ENCODE data around the gene NEURL3. TPM values are rescaled to one million over a fixed set of nuclear protein-coding genes. Genes with fewer than 3 reads are reported as not detected.

The NEURL3 gene
- polyA plus RNA-seq, 3 donors, result not detected

DNA sequence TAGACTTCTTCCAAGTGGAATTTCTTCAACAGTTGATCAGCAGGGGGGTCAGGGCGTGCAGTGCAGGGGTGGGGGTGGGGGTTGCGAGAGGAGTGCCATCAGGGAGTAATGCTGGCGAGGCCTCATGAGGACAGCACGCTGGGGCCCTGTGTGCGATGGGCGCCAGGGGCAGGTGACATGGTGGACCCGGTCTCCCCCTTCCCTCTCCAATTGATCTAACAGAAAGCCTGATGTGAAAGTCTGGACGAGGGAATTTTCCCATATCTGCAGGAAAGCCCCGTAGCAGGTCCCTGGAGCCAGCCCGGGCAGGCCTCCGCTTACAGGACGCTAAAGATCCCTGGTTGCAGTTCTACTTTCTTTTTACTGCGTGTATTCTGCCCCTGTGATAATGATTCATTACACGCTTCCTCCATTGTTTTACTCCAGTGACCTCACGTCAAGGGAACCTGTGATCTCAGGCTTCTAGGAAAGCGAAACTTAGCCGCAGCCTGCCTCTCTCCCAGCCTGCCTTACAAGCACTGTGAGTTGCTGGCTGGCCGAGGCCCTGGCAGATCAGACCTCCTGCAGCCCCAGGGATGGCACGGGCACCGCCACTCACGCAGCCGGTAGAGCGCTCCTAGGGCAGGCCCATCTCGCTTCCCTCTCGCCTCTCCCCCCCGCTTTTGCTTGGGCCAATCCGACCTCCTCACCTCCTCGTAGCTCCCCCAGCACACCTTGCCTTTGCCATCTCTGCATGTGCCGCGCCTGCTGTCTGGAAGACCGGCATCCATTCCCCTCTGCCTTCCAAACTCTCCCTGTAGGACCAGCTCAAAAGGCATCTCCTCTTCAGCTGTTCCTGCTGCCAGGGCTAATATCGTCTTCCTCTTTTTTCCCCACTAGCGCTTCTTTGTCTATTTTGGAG is 19.2 kb downstream of the NEURL3 start:
- Histone ChIP-seq H3K36me3 (replicated peaks in 1 of 2; ENCODE audit: control insufficient read depth in 1 of 2, insufficient read depth in 2 of 2, low read length in 2 of 2) (no peaks in the 10 kb centered on the region), H3K9ac (ENCODE audit: insufficient read depth, low read length, poor library complexity, severe bottlenecking) (peak overlapping the region; percentile 91), H3K27me3 (ENCODE audit: control insufficient read depth in 2 of 2, insufficient read depth in 2 of 2, low read length in 2 of 2) (no peaks in the 10 kb centered on the region), H3K4me3 (replicated peaks in 1 of 3; ENCODE audit: low read depth in 2 of 3, low read length in 3 of 3) (peak overlapping the region; percentile 45 to 87 (median 56)), H3K27ac (ENCODE audit: low read depth in 1 of 2, low read length in 2 of 2) (peak overlapping the region; percentile 89 to 99), H4K20me1 (ENCODE audit: insufficient read depth, low read length) (no peaks in the 10 kb centered on the region), H3K4me1 (ENCODE audit: control insufficient read depth in 1 of 2, insufficient read depth in 2 of 2, low read length in 2 of 2) (peaks cover 23 to 38% of the 10 kb centered on the region in 2 donors), H3K4me2 (replicated peaks; ENCODE audit: extremely low read depth, low read length, poor library complexity, severe bottlenecking) (peak overlapping the region; percentile 83), H3K9me3 (replicated peaks in 1 of 2; ENCODE audit: control insufficient read depth in 1 of 2, insufficient read depth in 1 of 2, low read length in 2 of 2) (no peaks in the 10 kb centered on the region), H3K79me2 (ENCODE audit: insufficient read depth, low read length) (no peaks in the 10 kb centered on the region), H2AFZ (ENCODE audit: insufficient read depth, low read depth, low read length, poor library complexity, severe bottlenecking) (peak overlapping the region; percentile 91)
- peaks cover 0 to 2% (median 1%) of the 10 kb centered on the region in 3 donors for H3K27me3 Mint-ChIP-seq (ENCODE audit: low read depth in 3 of 3)
- peaks cover 44% of the 10 kb centered on the region for H3K4me1 Mint-ChIP-seq
- H3K27ac Mint-ChIP-seq, result peak overlapping the region; percentile 97 to 100 (median 100)
- intact Hi-C loops (cut with micrococcal nuclease), result loop anchor here in 1 of 2 donors (2.0 kb wide), 1 partner anchor 41 kb away; no protein-coding TSS in a partner anchor
- TF ChIP-seq, protein P1, sequence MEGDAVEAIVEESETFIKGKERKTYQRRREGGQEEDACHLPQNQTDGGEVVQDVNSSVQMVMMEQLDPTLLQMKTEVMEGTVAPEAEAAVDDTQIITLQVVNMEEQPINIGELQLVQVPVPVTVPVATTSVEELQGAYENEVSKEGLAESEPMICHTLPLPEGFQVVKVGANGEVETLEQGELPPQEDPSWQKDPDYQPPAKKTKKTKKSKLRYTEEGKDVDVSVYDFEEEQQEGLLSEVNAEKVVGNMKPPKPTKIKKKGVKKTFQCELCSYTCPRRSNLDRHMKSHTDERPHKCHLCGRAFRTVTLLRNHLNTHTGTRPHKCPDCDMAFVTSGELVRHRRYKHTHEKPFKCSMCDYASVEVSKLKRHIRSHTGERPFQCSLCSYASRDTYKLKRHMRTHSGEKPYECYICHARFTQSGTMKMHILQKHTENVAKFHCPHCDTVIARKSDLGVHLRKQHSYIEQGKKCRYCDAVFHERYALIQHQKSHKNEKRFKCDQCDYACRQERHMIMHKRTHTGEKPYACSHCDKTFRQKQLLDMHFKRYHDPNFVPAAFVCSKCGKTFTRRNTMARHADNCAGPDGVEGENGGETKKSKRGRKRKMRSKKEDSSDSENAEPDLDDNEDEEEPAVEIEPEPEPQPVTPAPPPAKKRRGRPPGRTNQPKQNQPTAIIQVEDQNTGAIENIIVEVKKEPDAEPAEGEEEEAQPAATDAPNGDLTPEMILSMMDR (IDR thresholded peaks at IDR 0.05), result no peak
- H3K9me3 Mint-ChIP-seq, result peaks cover 0 to 6% (median 0%) of the 10 kb centered on the region in 7 donors
- 17% methylated on average over 27 of the region's 33 CpGs for WGBS (ENCODE audit: insufficient coverage)
- peak; percentile 92 to 96 (median 92) for DNase-seq
- peak overlapping the region; percentile 95 to 100 for H3K4me3 Mint-ChIP-seq
- H3K36me3 Mint-ChIP-seq, result peaks cover 0 to 6% of the 10 kb centered on the region in 2 donors

DNA sequence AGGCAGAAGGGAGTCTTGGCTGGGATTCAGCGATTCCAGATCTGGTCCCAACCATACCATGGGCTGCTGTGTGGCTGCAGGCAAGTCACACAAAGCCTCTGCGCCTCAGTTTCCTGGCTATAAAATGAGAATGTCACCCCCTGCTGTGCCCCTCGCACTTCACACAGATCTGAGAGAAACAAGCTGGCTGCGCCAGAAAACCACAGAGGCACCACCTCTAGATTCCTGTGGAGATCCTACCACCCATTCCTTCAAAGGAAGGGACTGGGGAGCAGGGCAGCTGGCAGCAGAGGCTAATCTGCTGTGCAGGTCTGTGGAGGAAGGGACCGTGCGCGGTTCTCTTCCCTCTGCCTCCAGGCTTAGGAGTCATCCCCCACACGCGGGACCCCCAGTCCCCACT is 19.8 kb downstream of the NEURL3 start:
- Mint-ChIP-seq H3K36me3 (peaks cover 0 to 6% of the 10 kb centered on the region in 2 donors), H3K4me3 (peak overlapping the region; percentile 95 to 100), H3K9me3 (peaks cover 0 to 6% (median 0%) of the 10 kb centered on the region in 7 donors), H3K27ac (peak overlapping the region; percentile 97 to 100 (median 100)), H3K4me1 (peaks cover 43% of the 10 kb centered on the region), H3K27me3 (ENCODE audit: low read depth in 3 of 3) (peaks cover 0 to 3% (median 1%) of the 10 kb centered on the region in 3 donors)
- Histone ChIP-seq H2AFZ (ENCODE audit: insufficient read depth, low read depth, low read length, poor library complexity, severe bottlenecking) (peak overlapping the region; percentile 91), H4K20me1 (ENCODE audit: insufficient read depth, low read length) (no peaks in the 10 kb centered on the region), H3K4me1 (ENCODE audit: control insufficient read depth in 1 of 2, insufficient read depth in 2 of 2, low read length in 2 of 2) (peaks cover 23 to 35% of the 10 kb centered on the region in 2 donors), H3K4me2 (replicated peaks; ENCODE audit: extremely low read depth, low read length, poor library complexity, severe bottlenecking) (peak overlapping the region; percentile 83), H3K9me3 (replicated peaks in 1 of 2; ENCODE audit: control insufficient read depth in 1 of 2, insufficient read depth in 1 of 2, low read length in 2 of 2) (no peaks in the 10 kb centered on the region), H3K4me3 (replicated peaks in 1 of 3; ENCODE audit: low read depth in 2 of 3, low read length in 3 of 3) (peak overlapping the region; percentile 45 to 87 (median 56)), H3K27ac (ENCODE audit: low read depth in 1 of 2, low read length in 2 of 2) (peak overlapping the region; percentile 89 to 99), H3K79me2 (ENCODE audit: insufficient read depth, low read length) (no peaks in the 10 kb centered on the region), H3K36me3 (replicated peaks in 1 of 2; ENCODE audit: control insufficient read depth in 1 of 2, insufficient read depth in 2 of 2, low read length in 2 of 2) (no peaks in the 10 kb centered on the region), H3K9ac (ENCODE audit: insufficient read depth, low read length, poor library complexity, severe bottlenecking) (peak overlapping the region; percentile 91), H3K27me3 (ENCODE audit: control insufficient read depth in 2 of 2, insufficient read depth in 2 of 2, low read length in 2 of 2) (no peaks in the 10 kb centered on the region)
- TF ChIP-seq, protein P1 (IDR thresholded peaks at IDR 0.05), result no peak
- no peak for DNase-seq
- intact Hi-C loops (cut with micrococcal nuclease), result no loop called here
- 86% methylated on average over 3 of the region's 9 CpGs for whole genome bisulfite sequencing (ENCODE audit: insufficient coverage)

Data from CD14-positive monocyte (primary cell).